Stomach (tissue), 4 donors: Measurements from ENCODE around the gene NT5DC3.

Experiments used
- CTCF ChIP-seq, 7 experiments: fragments of 450-650 bp in 4 of 7; fragments of 200-600 bp in 3 of 7; sonication (generic) in 3 of 7; IDR thresholded peaks; one replicate each; pipeline ENCODE4 v1.5.1; 2016 to 2019; ENCODE audit warnings: antibody characterized with exemption in 7 of 7, control low read depth in 2 of 7, mild to moderate bottlenecking in 1 of 7
- EP300 ChIP-seq: sonication (generic); formaldehyde crosslinking; IDR thresholded peaks from one replicate; pipeline ENCODE4 v1.6.1; 2017; ENCODE audit warnings: antibody characterized with exemption
- POLR2A ChIP-seq, 4 donors: fragments of 450-650 bp; IDR thresholded peaks; one replicate each; pipeline ENCODE4 v1.6.1; 2016; ENCODE audit warnings: antibody characterized with exemption in 4 of 4, control low read depth in 2 of 4, mild to moderate bottlenecking in 1 of 4, moderate library complexity in 1 of 4
- POLR2AphosphoS5 ChIP-seq, 3 donors: sonication (generic); formaldehyde crosslinking; IDR thresholded peaks; one replicate each; pipeline ENCODE4 v1.6.1; 2016; ENCODE audit warnings: antibody characterized with exemption in 3 of 3

- TF ChIP-seq POLR2AphosphoS5 (IDR thresholded peaks at IDR 0.05) (no peak), EP300 (no peak), CTCF (IDR thresholded peaks at IDR 0.05) (no peak), POLR2A (IDR thresholded peaks at IDR 0.05) (no peak)
These were observed 13.4 kb upstream of the NT5DC3 start for GRCh38 chr12:103854372-103854973.
